Measurements from ENCODE around the gene POFUT2. TPM values are rescaled to one million over a fixed set of nuclear protein-coding genes. Genes with fewer than 3 reads are reported as not detected.

POFUT2 gene
- total and polyA plus RNA-seq, 3 donors from 2014 or later: 49.9 to 63.3 (median 55.9) TPM

GRCh38 chr21:45256021-45256911, 31.4 kb downstream of the POFUT2 start:
- Histone ChIP-seq H3K27ac (no peak overlapping the region), H3K36me3 (ENCODE audit: low read depth, missing control alignments) (no peaks in the 10 kb centered on the region), H3K27me3 (no peaks in the 10 kb centered on the region), H3K4me1 (peaks cover 3% of the 10 kb centered on the region), H3K9me3 (no peaks in the 10 kb centered on the region), H3K4me3 (no peak overlapping the region)
- WGBS, 2 donors: 85% methylated on average over 11 to 30 of the region's 31 CpGs
- TF ChIP-seq POLR2A (IDR thresholded peaks at IDR 0.05) (no peak), CTCF (IDR thresholded peaks at IDR 0.05) (no peak)
- intact Hi-C loops (cut with DNase I; ENCODE audit: low total_unique reads): no loop called here
- DNase-seq: no peak

- no peak for DNase-seq
- Histone ChIP-seq H3K36me3 (ENCODE audit: low read depth, missing control alignments) (no peaks in the 10 kb centered on the region), H3K4me3 (no peak overlapping the region), H3K27me3 (no peaks in the 10 kb centered on the region), H3K4me1 (peaks cover 3% of the 10 kb centered on the region), H3K9me3 (no peaks in the 10 kb centered on the region), H3K27ac (no peak overlapping the region)
- 80 to 89% methylated on average over 13 to 22 of the region's 22 CpGs for WGBS, 2 donors
- no peak for TF ChIP-seq POLR2A (IDR thresholded peaks at IDR 0.05)
- TF ChIP-seq CTCF (IDR thresholded peaks at IDR 0.05): no peak
- intact Hi-C loops (cut with DNase I; ENCODE audit: low total_unique reads): no loop called here
Observed at GRCh38 chr21:45255381-45256020, 32.2 kb downstream of the POFUT2 start.

- H3K4me3 ChIP-seq: no peak overlapping the region
- H3K27ac ChIP-seq: no peak overlapping the region
- intact Hi-C loops (cut with DNase I; ENCODE audit: low total_unique reads): no loop called here
- WGBS, 2 donors: 86 to 92% methylated on average over 17 of the region's 17 CpGs
- no peak for DNase-seq
- H3K27me3 ChIP-seq: no peaks in the 10 kb centered on the region
- no peaks in the 10 kb centered on the region for H3K36me3 ChIP-seq (ENCODE audit: low read depth, missing control alignments)
- peaks cover 3% of the 10 kb centered on the region for H3K4me1 ChIP-seq
- TF ChIP-seq CTCF (IDR thresholded peaks at IDR 0.05) (no peak), POLR2A (IDR thresholded peaks at IDR 0.05) (no peak)
- H3K9me3 ChIP-seq: no peaks in the 10 kb centered on the region
Observed at GRCh38 chr21:45254460-45254930, 33.2 kb downstream of the POFUT2 start.

GRCh38 chr21:45253633-45254459, 33.8 kb downstream of the POFUT2 start:
- TF ChIP-seq POLR2A (IDR thresholded peaks at IDR 0.05): no peak
- TF ChIP-seq CTCF (IDR thresholded peaks at IDR 0.05): no peak
- no peak for DNase-seq
- intact Hi-C loops (cut with DNase I; ENCODE audit: low total_unique reads): no loop called here
- H3K36me3 ChIP-seq (ENCODE audit: low read depth, missing control alignments): no peaks in the 10 kb centered on the region
- no peaks in the 10 kb centered on the region for H3K27me3 ChIP-seq
- no peaks in the 10 kb centered on the region for H3K9me3 ChIP-seq
- no peak overlapping the region for H3K27ac ChIP-seq
- H3K4me1 ChIP-seq: peaks cover 7% of the 10 kb centered on the region
- WGBS, 2 donors: 92% methylated on average over 13 to 19 of the region's 28 CpGs
- no peak overlapping the region for H3K4me3 ChIP-seq
